ENCODE data around the gene DNM1.
"Not testable (repeated sequence)": the region's sequence is repeated elsewhere in the genome, so short reads cannot be mapped to it uniquely, and the experiment has no call there.

The DNM1 gene

DNA sequence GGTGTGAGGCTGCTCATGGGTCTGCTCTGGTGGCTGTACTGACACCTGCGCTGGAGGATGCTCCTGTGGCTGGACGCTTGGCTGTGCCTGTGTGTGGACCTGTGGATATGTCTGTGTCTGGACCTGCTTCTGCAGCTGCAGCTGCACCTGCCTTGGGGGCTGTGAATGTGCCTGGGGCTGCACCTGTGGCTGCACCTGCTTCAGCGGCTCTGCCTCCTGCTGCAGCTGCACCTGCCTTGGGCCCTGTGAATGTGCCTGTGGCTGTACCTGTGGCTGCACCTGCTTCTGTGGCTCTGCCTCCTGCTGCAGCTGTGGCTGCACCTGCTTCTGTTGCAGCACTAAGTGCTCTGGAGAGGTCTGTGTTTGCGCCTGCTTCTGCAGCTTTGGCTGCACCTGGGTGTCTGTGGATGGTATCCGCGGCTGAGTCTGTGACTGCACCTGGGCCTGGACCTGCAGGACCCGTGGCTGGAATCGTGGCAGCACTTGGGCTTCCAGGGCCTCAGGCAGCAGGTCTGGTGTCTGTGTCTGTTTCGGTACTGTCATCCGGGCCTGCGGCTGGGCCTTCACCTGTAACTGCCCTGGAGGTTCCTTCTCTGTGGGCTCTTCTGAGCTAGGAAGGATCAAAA, 24.3 kb upstream of the DNM1 start:
- no peak for DNase-seq

GRCh38 chr9:128180001-128180400, 23.2 kb upstream of the DNM1 start:
- no peak for DNase-seq

DNA sequence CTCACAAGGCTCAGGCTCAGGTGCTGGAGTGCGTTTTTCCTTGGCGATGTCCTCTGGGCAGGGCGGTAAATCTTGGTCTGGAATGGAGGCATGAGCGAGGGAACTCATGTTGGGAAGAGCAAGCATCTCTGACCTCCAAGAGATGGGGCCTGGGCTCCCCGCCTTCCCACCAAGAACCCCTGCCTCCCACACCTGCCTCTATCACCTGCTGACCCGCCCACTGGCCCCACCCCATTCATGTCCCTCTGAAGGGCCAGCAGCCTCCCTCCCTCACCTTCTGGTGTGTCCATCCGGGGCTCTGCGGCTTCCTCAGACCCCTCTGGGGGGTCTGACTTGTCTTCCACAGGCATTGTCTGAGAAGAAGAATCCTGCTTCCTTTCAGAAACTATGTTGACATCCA, 22.7 kb upstream of the DNM1 start:
- no peak for DNase-seq

- DNase-seq = not testable (repeated sequence)
Measured at GRCh38 chr9:128181480-128181879, 21.7 kb upstream of the DNM1 start.

GRCh38 chr9:128182893-128183588, 20.1 kb upstream of the DNM1 start:
- no peak for DNase-seq

GRCh38 chr9:128185979-128186965, 16.9 kb upstream of the DNM1 start:
- no peak for DNase-seq

DNA sequence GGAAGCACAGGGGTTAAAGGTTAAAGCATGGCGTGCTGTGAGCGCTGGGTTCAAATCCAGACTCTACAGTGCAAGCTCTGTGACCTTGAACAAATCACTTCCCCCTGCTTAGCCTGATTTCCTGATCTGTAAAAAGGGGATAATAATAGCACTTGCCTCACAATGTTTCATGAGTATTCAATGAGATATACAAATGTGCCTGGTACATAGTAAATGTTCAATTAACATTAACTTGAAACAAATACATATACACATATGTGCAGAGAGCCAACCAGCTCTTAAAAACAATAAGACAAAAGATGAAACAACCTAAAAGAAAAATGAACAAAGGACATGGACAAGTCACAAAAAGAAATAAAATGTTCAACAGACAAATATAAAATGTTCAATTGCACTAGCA, 15.8 kb upstream of the DNM1 start:
- DNase-seq = no peak

GRCh38 chr9:128188209-128188608, 15.0 kb upstream of the DNM1 start:
- no peak for DNase-seq

GRCh38 chr9:128190013-128190412, 13.2 kb upstream of the DNM1 start:
- no peak for DNase-seq

- no peak for DNase-seq
Measured at GRCh38 chr9:128190516-128191405, 12.4 kb upstream of the DNM1 start.

- DNase-seq = no peak
Measured at GRCh38 chr9:128191406-128192046, 11.7 kb upstream of the DNM1 start, which contains the start of gene CIZ1. TSS of gene CIZ1 (minus strand) at chr9:128191572. CDS start at chr9:128190857, 715 bp downstream.

DNA sequence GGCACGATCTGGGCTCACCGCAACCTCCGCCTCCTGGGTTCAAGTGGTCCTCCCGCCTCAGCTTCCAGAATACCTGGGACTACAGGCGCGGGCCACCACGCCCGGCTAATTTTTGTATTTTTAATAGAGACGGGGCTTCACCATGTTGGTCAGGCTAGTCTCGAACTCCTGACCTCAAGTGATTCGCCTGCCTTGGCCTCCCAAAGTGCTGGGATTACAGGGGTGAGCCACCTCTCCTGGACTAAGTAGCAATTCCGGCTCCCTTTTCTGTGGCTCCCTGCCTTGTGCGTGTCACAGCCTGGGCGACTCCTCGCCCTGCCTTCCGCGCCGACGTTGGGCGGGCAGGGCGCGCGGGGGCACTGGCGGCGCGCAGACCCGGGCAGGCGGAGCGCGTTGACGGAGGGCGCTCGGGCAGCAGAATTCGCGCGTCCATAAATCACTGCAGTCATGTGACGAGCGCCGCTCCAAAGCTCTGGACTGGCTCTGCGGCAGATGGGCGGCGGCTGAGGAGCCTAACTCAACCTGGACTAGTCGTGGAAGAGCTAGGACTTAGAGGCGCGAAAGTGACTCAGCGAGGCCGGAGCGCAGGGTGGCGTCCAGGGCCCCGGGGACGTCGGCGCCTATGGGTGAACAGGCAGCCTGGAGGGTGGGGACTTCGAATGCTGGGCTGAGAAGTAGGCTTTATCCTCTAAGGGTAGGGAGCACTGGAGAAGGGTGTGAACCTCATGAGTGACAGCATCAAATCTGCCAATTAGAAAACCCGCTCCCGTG, 10.4 kb upstream of the DNM1 start:
- DNase-seq = no peak

DNA sequence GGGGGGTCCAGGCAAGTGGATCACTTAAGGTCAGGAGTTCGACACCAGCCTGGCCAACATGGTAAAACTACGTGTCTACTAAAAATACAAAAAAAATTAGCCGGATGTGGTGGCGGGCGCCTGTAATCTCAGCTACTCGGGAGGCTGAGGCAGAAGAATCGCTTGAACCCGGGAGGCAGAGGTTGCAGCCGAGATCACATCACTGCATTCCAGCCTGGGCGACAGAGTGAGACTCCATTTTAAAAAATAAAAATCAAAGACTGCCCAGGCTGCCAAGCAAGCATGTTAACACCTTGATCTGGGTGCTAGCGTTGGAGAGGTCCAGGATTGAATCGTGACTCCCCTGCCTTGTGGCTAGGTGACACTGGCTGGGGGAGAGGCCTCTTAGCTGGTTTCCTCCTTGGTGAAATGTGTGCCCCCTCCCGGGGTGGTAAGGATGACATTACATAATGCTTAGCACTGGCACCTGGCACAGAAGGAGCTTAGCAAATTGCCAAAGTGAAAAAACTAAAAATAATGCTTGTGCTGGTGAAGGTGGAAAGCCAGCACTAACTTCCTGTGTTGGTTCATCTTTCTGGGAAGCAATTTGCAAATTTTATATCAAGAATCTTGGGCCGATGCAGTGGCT, 9.6 kb upstream of the DNM1 start:
- no peak for DNase-seq

GRCh38 chr9:128201441-128202369, 1.5 kb upstream of the DNM1 start:
- no peak for DNase-seq

- no peak for DNase-seq
Measured at GRCh38 chr9:128202648-128203023, 543 bp upstream of the DNM1 start.

DNA sequence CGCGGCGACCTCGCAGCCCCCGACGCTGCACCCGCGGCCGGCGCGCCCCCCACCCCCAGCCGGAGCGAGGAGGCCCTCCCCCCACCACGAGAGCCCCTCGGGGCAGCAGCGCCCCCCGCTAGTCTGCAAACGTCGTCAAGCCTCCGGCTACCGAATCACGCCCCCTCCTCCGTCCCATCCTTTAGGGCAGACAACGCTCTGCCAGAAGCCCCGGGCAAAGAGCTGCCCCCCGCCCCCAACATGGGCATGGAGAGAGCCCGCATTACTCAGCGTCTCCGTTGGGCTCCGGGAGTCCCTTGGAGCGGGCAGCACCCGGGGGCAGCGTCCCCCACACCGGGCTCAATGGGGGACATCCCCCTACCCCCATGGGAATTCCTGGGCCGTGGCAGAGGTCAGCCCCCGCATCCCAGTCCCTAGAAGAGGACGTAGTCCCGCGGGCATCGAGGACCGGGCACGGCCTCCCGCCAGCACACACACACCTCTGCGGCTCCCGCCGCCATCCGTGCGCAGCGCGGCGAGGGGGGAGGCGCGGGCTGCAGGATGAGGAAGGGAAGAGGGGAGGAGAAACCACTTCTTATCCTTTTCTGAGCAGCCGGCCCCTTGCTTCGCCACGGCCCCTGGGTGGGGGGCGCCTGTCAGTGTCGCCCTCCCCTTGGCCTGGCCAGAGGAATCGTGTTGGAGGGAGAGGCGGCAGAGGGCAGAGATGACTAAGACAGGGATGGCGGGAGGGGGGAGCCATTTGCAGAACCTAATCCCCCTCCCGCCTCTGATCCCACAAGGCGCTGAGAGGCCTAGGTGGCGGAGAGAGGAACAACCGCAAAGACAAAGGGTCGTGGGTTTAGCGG, 750 bp downstream of the DNM1 start:
- no peak for DNase-seq

GRCh38 chr9:128204858-128205257, 1.7 kb downstream of the DNM1 start:
- no peak for DNase-seq

DNA sequence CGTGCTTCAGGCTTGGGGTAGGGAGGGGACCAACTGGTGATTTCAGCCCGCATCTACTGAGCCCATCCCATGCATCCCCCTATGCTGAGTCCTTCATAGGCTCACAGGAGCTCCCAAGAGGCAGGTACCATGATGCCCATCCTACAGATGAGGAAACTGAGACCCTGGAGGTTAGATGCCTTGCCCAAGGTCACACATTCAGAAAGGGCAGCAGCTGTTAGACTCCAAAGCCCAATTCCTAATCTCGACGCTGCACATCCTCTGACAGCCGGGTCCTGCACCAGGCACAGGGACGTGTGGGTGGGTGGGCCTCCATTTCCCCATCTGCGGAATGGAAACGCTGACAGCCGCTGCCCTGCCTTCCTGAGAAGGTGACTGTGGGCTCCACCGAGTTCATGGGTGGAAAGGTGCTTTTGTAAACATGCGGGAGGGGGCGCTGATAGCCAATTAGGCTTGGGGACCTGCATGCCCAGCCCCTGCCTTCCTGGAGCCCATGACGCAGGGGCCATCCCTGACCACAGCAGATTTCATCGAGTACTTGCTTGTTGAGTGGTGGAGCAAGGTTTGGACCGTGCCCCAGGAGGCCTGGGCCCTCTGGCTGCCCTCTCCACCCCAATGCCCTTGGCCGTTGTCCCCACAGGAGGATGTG, 2.2 kb downstream of the DNM1 start:
- DNase-seq = no peak

All from cortex of kidney (tissue), 1 donor.